ENCODE measurements around the gene NRM. TPM values are rescaled to one million over a fixed set of nuclear protein-coding genes. Genes with fewer than 3 reads are reported as not detected.

The NRM gene
- total and polyA plus RNA-seq, 2 of the 13 experiments (the other 11 are each of a cell fraction or from before 2014, with no cell fraction given) = 12.5 to 16.0 TPM

DNA sequence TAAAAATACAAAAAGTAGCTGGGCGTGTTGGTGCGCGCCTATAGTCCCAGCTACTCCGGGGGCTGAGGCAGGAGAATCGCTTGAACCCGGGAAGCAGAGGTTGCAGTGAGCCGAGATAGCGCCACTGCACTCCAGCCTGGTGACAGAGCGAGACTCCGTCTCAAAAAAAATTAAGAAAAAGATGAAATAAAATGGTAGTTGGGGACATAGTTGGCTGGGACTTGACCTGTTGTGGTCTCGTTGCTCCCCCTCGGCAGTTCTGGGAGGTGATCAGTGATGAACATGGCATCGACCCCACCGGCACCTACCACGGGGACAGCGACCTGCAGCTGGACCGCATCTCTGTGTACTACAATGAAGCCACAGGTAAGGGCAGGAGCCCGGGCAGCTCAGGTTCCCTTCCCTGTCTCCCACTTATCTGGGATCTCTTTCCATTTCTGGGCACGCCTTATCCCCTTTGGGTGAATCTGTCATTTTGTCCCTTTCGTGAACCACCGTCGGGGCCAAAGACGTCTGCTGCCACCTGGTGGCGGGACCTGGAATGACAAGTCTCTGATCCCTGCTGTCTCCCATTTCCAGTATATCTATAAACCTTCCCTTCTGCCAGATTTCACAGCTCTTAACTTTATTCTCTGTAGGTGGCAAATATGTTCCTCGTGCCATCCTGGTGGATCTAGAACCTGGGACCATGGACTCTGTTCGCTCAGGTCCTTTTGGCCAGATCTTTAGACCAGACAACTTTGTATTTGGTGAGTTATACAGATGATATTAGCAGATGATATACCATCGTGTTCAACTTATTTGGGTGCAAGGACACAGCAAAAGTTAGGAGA is 31.7 kb upstream of the NRM start (continued):
- TF ChIP-seq, protein P1, sequence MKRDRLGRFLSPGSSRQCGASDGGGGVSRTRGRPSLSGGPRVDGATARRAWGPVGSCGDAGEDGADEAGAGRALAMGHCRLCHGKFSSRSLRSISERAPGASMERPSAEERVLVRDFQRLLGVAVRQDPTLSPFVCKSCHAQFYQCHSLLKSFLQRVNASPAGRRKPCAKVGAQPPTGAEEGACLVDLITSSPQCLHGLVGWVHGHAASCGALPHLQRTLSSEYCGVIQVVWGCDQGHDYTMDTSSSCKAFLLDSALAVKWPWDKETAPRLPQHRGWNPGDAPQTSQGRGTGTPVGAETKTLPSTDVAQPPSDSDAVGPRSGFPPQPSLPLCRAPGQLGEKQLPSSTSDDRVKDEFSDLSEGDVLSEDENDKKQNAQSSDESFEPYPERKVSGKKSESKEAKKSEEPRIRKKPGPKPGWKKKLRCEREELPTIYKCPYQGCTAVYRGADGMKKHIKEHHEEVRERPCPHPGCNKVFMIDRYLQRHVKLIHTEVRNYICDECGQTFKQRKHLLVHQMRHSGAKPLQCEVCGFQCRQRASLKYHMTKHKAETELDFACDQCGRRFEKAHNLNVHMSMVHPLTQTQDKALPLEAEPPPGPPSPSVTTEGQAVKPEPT (CRISPR knock-in tag; IDR thresholded peaks at IDR 0.05; ENCODE audit: low read depth) = no peak; the same call in 1 of the 2 replicates
- TF ChIP-seq, protein P2, sequence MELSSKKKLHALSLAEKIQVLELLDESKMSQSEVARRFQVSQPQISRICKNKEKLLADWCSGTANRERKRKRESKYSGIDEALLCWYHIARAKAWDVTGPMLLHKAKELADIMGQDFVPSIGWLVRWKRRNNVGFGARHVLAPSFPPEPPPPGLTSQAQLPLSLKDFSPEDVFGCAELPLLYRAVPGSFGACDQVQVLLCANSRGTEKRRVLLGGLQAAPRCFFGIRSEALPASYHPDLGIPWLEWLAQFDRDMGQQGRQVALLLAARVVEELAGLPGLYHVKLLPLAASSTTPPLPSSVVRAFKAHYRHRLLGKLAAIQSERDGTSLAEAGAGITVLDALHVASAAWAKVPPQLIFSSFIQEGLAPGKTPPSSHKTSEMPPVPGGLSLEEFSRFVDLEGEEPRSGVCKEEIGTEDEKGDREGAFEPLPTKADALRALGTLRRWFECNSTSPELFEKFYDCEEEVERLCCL (CRISPR knock-in tag; IDR thresholded peaks at IDR 0.05; ENCODE audit: borderline replicate concordance) = no peak; the same call in 1 of the 2 replicates
- TF ChIP-seq, protein P3, sequence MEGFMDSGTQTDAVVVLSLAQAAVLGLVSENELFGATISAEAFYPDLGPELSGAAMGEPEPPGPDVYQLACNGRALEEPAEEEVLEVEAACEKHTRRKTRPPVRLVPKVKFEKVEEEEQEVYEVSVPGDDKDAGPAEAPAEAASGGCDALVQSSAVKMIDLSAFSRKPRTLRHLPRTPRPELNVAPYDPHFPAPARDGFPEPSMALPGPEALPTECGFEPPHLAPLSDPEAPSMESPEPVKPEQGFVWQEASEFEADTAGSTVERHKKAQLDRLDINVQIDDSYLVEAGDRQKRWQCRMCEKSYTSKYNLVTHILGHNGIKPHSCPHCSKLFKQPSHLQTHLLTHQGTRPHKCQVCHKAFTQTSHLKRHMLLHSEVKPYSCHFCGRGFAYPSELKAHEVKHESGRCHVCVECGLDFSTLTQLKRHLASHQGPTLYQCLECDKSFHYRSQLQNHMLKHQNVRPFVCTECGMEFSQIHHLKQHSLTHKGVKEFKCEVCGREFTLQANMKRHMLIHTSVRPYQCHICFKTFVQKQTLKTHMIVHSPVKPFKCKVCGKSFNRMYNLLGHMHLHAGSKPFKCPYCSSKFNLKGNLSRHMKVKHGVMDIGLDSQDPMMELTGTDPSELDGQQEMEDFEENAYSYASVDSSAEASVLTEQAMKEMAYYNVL (CRISPR knock-in tag; IDR thresholded peaks at IDR 0.05; ENCODE audit: borderline replicate concordance) = peak; percentile 61; the same call in 1 of the 2 replicates
- no peak for TF ChIP-seq ISL2 (CRISPR knock-in tag; IDR thresholded peaks at IDR 0.05)
- 0 out of 2 replicates have a peak, but pooled peaks have one; percentile 40 for TF ChIP-seq NAIF1 (CRISPR knock-in tag; IDR thresholded peaks at IDR 0.05; ENCODE audit: borderline replicate concordance)
- TF ChIP-seq, protein P4, sequence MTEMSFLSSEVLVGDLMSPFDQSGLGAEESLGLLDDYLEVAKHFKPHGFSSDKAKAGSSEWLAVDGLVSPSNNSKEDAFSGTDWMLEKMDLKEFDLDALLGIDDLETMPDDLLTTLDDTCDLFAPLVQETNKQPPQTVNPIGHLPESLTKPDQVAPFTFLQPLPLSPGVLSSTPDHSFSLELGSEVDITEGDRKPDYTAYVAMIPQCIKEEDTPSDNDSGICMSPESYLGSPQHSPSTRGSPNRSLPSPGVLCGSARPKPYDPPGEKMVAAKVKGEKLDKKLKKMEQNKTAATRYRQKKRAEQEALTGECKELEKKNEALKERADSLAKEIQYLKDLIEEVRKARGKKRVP (CRISPR knock-in tag; IDR thresholded peaks at IDR 0.05) = no peak
- 0 out of 2 replicates have a peak, but pooled peaks have one; percentile 42 for TF ChIP-seq GATAD1 (CRISPR knock-in tag; IDR thresholded peaks at IDR 0.05)
- peak; percentile 60; the same call in 1 of the 2 replicates for TF ChIP-seq ZNF253 (CRISPR knock-in tag; IDR thresholded peaks at IDR 0.05; ENCODE audit: borderline replicate concordance)
- 0 out of 2 replicates have a peak, but pooled peaks have one; percentile 37 for TF ChIP-seq ZNF343 (CRISPR knock-in tag; IDR thresholded peaks at IDR 0.05)
- TF ChIP-seq, protein P5, sequence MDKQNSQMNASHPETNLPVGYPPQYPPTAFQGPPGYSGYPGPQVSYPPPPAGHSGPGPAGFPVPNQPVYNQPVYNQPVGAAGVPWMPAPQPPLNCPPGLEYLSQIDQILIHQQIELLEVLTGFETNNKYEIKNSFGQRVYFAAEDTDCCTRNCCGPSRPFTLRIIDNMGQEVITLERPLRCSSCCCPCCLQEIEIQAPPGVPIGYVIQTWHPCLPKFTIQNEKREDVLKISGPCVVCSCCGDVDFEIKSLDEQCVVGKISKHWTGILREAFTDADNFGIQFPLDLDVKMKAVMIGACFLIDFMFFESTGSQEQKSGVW (CRISPR knock-in tag; IDR thresholded peaks at IDR 0.05; ENCODE audit: borderline replicate concordance) = no peak
- TF ChIP-seq BCL6 (CRISPR knock-in tag; IDR thresholded peaks at IDR 0.05) = 0 out of 2 replicates have a peak, but pooled peaks have one; percentile 32
- peak; percentile 43; the same call in 1 of the 2 replicates for TF ChIP-seq MTF2 (CRISPR knock-in tag; IDR thresholded peaks at IDR 0.05; ENCODE audit: borderline replicate concordance)
- TF ChIP-seq, protein P6, sequence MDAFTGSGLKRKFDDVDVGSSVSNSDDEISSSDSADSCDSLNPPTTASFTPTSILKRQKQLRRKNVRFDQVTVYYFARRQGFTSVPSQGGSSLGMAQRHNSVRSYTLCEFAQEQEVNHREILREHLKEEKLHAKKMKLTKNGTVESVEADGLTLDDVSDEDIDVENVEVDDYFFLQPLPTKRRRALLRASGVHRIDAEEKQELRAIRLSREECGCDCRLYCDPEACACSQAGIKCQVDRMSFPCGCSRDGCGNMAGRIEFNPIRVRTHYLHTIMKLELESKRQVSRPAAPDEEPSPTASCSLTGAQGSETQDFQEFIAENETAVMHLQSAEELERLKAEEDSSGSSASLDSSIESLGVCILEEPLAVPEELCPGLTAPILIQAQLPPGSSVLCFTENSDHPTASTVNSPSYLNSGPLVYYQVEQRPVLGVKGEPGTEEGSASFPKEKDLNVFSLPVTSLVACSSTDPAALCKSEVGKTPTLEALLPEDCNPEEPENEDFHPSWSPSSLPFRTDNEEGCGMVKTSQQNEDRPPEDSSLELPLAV (CRISPR knock-in tag; conservative IDR thresholded peaks at IDR 0.05; ENCODE audit: low read depth) = no peak
- TF ChIP-seq CHD4 (IDR thresholded peaks at IDR 0.05; ENCODE audit: borderline replicate concordance, low read length) = no peak
- TF ChIP-seq, protein P7, sequence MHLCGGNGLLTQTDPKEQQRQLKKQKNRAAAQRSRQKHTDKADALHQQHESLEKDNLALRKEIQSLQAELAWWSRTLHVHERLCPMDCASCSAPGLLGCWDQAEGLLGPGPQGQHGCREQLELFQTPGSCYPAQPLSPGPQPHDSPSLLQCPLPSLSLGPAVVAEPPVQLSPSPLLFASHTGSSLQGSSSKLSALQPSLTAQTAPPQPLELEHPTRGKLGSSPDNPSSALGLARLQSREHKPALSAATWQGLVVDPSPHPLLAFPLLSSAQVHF (CRISPR knock-in tag; IDR thresholded peaks at IDR 0.05) = 0 out of 2 replicates have a peak, but pooled peaks have one; percentile 28
- TF ChIP-seq ZNF24 (IDR thresholded peaks at IDR 0.05) = no peak
- TF ChIP-seq CENPX (CRISPR knock-in tag; IDR thresholded peaks at IDR 0.05) = no peak

Data from HepG2 (cell line).